HTR-8/SVneo (cell line): ENCODE results near the gene DNM1.
"Not testable (repeated sequence)": the region's sequence is repeated elsewhere in the genome, so short reads cannot be mapped to it uniquely, and the experiment has no call there.

Experiments used
- DNase-seq: peaks from one replicate; pipeline ENCODE4 v3.0.0; 2011; ENCODE audit warnings: low spot score, mixed read lengths; ENCODE audit not compliant: insufficient read length
- FAIRE-seq: peaks from 2 replicates; lab custom pipeline; 2011; peaks lifted over from hg19 to GRCh38; lab: Jason Lieb, UNC

Gene DNM1

GRCh38 chr9:128219831-128220230, 16.7 kb downstream of the DNM1 start:
- DNase-seq (no peak), FAIRE-seq (no peak)

GRCh38 chr9:128222026-128222425, 18.8 kb downstream of the DNM1 start:
- DNase-seq = no peak
- no peak for FAIRE-seq

DNA sequence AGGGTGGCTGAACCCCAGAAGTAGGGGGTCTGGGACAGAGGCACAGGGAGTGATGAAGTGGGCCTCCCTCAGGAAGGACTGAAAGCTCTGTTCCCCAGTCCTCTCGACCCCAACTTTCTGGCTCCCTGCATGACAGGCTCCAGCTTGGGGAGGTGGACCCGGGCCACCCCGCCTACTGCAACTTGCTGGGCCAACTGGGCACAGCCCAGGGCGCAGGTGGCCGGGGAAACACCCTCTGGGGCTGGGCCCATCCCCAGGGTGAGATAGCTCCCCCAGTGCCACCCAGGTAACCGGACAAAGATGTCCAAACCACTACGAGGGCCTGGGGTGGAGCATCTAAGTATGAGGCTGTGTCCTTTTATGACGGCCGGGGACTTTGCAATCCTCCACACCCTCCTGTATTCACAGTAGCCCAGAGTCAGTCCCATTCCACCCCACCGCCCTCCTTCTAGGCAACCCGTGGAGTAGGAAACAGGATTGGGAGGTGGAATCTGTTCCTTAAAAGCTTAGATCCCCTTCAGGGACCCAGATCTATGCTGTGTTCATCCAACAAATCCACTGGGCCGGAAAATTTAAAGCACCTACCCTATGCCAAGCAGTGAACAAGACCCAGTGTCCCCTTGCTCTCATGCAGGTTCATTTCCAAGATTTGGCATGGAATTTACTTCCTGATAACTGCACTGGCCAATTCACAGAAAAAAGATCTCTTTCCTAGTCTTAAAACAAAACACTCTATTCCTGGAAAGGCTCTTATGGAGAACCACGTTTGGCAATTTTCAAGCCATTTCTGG, 19.9 kb downstream of the DNM1 start:
- FAIRE-seq = no peak

DNA sequence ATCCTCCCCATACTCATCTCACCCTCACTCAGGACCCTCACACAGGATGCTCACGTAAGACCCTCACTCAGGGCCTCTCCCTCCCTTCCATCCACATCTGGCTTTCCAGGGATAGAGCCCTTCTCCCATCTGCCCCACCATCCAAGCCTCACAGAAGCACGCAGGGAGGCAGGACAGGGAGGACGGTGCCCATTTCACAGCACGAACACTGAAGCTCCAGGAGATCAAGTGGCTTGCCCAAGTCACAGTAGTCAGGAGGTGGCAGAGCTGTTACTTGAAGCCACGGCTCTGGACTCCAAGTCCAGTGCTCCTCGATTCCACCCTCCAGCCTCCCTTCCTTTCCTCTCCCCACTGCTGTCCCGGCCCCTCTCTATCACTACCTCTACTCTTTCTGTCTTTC, 21.7 kb downstream of the DNM1 start:
- FAIRE-seq = no peak

More for the DNA sequence above, 19.9 kb downstream of the DNM1 start:
- DNase-seq = no peak

GRCh38 chr9:128225770-128226411, 22.7 kb downstream of the DNM1 start:
- FAIRE-seq = no peak
- no peak for DNase-seq

More for the DNA sequence above, 21.7 kb downstream of the DNM1 start:
- DNase-seq = no peak

DNA sequence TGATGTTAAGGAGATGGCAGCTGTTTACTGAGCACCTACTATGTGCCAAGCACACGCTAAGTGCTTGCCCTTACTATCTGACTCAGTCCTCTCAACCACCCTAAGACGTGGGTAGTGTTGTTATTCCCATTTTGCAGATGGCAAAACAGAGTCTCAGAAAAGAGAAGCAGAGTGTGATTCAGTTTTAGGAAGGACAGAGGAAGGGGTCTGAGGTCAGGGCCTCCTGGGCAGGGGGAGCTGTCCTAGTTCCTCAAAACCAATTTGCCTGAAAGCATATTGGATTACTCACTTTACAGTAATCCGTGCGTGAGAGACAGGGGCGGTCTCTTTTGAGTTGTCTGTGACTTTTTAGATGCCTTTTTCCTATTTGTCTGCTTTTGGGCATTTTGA, 23.2 kb downstream of the DNM1 start:
- FAIRE-seq = no peak
- DNase-seq = no peak

GRCh38 chr9:128230897-128231296, 27.7 kb downstream of the DNM1 start:
- FAIRE-seq, DNase-seq: not testable (repeated sequence)

- no peak for DNase-seq
- FAIRE-seq = no peak
Observed at GRCh38 chr9:128231638-128232527, 28.7 kb downstream of the DNM1 start.

- no peak for DNase-seq
- no peak for FAIRE-seq
Observed at GRCh38 chr9:128232528-128233428, 29.6 kb downstream of the DNM1 start.

DNA sequence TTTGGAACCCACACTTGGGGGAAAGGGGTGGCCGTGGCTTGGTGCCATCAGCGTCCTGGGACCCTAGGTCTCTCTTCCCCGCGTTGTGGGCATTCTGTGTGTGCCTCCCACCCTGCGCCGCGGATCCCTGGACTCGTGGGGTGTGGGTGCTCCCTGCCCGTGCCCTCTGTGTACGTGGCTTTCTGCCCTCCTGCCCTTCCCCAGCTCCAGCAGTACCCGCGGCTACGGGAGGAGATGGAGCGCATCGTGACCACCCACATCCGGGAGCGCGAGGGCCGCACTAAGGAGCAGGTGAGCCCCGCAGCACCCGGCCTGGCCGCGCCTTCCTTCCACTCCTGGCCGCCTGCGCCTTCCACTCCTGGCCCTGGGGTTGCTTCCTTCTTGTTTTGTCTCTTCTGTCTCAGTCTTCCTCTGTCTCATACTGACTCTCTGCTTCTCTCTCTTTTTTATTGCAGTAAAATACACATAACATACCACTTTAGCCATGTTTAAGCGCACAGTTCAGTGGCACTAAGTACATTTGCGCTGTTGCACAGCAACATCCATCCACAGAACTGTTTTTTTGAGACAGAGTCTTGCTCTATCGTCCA, 30.7 kb downstream of the DNM1 start:
- FAIRE-seq = no peak

DNA sequence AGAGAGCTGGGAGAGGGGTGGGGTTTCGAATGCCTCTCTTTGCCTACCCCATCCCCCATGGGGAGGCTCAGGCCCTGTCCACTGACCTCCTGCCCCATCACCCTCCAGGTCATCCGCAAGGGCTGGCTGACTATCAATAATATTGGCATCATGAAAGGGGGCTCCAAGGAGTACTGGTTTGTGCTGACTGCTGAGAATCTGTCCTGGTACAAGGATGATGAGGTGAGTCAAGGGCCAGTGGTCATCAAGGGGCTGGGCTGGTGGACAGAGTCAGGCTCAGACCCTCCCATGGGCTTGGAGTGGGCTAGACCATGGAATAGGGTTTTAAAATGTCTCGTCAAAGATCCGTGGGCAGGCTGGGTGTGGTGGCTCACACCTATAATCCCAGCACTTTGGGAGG, 38.9 kb downstream of the DNM1 start:
- DNase-seq = no peak
- no peak for FAIRE-seq

More for the DNA sequence above, 30.7 kb downstream of the DNM1 start:
- no peak for DNase-seq

GRCh38 chr9:128242828-128243214, 39.6 kb downstream of the DNM1 start:
- DNase-seq = no peak
- no peak for FAIRE-seq

GRCh38 chr9:128243215-128244018, 40.2 kb downstream of the DNM1 start:
- no peak for FAIRE-seq
- no peak for DNase-seq

DNA sequence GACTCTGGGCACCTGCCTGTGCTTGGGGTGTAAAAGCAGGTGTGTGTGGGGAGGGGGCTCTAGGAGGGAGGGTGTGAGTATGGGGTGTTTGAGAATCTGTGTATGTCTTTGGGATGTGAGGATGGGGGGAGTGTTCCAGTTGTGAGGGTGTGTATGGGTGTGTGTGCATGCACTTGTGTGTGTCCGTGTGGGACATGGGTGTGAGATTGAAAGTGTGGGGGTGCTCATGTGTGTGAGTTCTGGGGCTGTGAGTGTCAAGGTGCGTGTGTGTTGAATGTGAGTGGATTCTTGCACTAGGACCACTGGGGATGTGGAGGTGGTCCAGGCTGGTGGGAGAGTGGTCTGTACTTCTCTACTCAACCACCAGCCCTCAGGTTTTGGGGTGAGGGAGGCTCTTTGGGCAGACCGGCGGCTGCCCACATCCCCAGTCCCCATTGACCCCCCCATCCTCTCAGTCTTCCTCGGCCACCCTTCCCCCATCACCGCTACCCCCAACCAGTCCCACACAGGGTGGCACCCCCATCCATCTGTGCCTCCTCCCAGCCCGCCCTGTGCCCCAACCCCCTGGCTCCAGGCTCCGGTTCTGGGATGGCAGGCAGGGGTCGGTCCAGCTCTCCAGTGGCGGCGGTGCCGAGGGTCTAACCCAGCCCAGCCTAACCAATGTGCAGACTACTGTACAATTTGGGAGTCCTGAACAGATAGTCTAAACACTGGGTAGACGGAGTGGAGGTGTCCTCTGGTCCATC, 41.1 kb downstream of the DNM1 start:
- FAIRE-seq = no peak

GRCh38 chr9:128244837-128245231, 41.7 kb downstream of the DNM1 start:
- no peak for FAIRE-seq

More for the DNA sequence above, 41.1 kb downstream of the DNM1 start:
- DNase-seq = no peak

DNA sequence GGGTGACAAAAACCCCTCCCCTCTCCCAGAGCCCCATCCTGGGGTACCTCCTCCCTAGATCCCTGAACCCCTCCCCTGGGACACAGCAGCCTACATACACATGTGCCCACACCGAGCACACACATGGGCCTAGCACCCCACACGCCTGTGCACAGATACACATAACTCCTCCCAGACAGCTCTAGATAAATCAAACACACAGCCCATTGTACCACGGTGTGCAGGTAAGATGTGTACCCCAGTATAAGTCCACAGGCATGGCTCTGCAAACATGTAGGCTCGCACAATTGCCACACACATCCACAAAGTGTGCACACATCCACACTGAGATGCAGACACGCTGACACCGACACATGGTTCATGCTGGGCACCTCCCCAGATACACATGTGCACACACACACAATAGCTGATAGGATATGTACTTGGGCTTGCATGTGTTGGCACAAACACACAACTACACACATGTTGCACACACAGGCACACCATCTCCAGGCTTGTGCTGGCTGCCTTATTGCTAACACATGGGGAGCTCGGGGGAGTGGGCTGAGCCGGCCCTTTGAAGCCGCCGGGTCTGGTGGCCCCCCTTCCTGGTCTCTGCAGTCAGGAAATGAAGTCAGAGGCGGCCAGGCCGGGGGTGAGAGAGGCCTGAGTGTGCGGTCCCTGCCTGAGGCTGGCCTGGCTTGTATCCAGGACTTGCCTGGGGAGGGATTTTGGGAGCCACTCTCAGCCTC, 42.4 kb downstream of the DNM1 start:
- no peak for FAIRE-seq
- DNase-seq = peak; percentile 26

More at GRCh38 chr9:128244837-128245231, 41.7 kb downstream of the DNM1 start:
- no peak for DNase-seq

GRCh38 chr9:128246471-128246870, 43.3 kb downstream of the DNM1 start:
- DNase-seq (no peak), FAIRE-seq (no peak)
